Nephron progenitor cell (in vitro differentiated cells): ENCODE results near the gene MBNL2.

Experiments used
- DNase-seq: peaks from one replicate; pipeline ENCODE4 v3.0.0; 2021
- H3K27ac Mint-ChIP-seq: 2 replicates; pipeline ENCODE4 v1.8.0; 2021; ENCODE audit warnings: mild to moderate bottlenecking, moderate library complexity, mixed read lengths
- H3K27me3 Mint-ChIP-seq: 2 replicates; pipeline ENCODE4 v1.8.0; 2021; ENCODE audit warnings: mild to moderate bottlenecking, low read depth, mixed read lengths; ENCODE audit not compliant: poor library complexity
- H3K36me3 Mint-ChIP-seq: 2 replicates; pipeline ENCODE4 v1.8.0; 2021; ENCODE audit warnings: low read depth, mixed read lengths
- H3K4me1 Mint-ChIP-seq: 2 replicates; pipeline ENCODE4 v1.8.0; 2021; ENCODE audit warnings: mixed read lengths
- H3K4me3 Mint-ChIP-seq: 2 replicates; pipeline ENCODE4 v1.8.0; 2021; ENCODE audit warnings: mild to moderate bottlenecking, moderate library complexity, mixed read lengths
- H3K9me3 Mint-ChIP-seq: 2 replicates; pipeline ENCODE4 v1.8.0; 2021; ENCODE audit warnings: mild to moderate bottlenecking, moderate library complexity, mixed read lengths
- TF ChIP-seq, protein P1 (sequence below): fragments of 200-600 bp; sonication (generic); IDR thresholded peaks from 2 replicates; pipeline ENCODE4 v1.5.0; 2021; ENCODE audit warnings: antibody characterized with exemption

The MBNL2 gene

DNA sequence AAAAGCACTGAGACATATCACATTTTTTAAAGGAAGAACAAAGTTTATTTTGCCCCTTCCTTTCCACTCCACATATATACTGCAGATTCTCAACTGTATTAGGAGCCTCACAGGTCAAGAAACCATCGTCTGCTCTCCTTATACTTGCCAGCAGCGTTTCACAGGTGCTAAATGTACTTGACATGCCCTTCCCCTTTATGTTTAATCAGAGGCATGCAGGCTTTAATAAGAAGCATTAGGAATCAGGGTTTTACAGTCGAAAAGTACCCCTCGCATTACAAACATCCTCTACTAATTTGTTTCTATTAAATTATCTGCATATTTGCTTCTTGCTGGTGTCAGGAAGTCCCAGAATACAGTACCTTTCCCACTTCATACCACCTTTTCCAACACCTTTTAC, 208.2 kb downstream of the MBNL2 start:
- H3K27me3 Mint-ChIP-seq = peaks cover 8% of the 10 kb centered on the region
- H3K36me3 Mint-ChIP-seq = no peaks in the 10 kb centered on the region
- H3K27ac Mint-ChIP-seq = no peak overlapping the region
- TF ChIP-seq, protein P1, sequence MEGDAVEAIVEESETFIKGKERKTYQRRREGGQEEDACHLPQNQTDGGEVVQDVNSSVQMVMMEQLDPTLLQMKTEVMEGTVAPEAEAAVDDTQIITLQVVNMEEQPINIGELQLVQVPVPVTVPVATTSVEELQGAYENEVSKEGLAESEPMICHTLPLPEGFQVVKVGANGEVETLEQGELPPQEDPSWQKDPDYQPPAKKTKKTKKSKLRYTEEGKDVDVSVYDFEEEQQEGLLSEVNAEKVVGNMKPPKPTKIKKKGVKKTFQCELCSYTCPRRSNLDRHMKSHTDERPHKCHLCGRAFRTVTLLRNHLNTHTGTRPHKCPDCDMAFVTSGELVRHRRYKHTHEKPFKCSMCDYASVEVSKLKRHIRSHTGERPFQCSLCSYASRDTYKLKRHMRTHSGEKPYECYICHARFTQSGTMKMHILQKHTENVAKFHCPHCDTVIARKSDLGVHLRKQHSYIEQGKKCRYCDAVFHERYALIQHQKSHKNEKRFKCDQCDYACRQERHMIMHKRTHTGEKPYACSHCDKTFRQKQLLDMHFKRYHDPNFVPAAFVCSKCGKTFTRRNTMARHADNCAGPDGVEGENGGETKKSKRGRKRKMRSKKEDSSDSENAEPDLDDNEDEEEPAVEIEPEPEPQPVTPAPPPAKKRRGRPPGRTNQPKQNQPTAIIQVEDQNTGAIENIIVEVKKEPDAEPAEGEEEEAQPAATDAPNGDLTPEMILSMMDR = no peak
- peaks cover 36% of the 10 kb centered on the region for H3K4me1 Mint-ChIP-seq
- peak overlapping the region; percentile 10 for H3K4me3 Mint-ChIP-seq
- no peak for DNase-seq
- peaks cover 8% of the 10 kb centered on the region for H3K9me3 Mint-ChIP-seq

DNA sequence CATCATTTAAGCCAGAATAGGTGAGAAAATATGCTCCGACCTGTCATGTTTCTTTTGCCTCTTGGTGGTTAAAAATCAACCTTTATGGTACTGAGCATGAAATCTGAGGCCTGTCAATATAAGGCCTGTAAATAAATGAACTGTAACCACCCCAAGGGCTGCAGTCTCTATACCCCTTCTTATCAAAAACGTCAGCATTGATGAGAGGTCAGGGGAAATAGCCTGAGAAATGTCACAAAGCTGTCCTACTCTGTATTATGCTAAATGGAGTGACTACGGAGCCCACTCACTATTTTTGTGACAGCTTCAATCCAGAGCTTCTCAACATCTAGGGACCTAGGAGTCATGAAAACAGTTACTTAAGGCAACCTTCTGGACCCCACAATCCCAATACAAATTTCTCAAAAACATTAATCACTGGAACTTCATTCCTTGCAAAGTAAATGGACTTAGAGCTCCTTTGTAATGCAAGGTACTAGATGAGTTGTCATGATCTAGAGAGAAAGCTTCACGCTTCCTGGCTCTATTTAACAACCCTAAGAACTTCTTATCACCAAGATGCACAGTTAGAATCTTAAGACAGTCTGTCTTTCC, 209.1 kb downstream of the MBNL2 start:
- peaks cover 3% of the 10 kb centered on the region for H3K27me3 Mint-ChIP-seq
- H3K4me3 Mint-ChIP-seq = peak overlapping the region; percentile 93
- no peak for DNase-seq
- H3K27ac Mint-ChIP-seq = no peak overlapping the region
- H3K9me3 Mint-ChIP-seq = peaks cover 8% of the 10 kb centered on the region
- TF ChIP-seq, protein P1 = no peak
- no peaks in the 10 kb centered on the region for H3K36me3 Mint-ChIP-seq
- peaks cover 44% of the 10 kb centered on the region for H3K4me1 Mint-ChIP-seq

DNA sequence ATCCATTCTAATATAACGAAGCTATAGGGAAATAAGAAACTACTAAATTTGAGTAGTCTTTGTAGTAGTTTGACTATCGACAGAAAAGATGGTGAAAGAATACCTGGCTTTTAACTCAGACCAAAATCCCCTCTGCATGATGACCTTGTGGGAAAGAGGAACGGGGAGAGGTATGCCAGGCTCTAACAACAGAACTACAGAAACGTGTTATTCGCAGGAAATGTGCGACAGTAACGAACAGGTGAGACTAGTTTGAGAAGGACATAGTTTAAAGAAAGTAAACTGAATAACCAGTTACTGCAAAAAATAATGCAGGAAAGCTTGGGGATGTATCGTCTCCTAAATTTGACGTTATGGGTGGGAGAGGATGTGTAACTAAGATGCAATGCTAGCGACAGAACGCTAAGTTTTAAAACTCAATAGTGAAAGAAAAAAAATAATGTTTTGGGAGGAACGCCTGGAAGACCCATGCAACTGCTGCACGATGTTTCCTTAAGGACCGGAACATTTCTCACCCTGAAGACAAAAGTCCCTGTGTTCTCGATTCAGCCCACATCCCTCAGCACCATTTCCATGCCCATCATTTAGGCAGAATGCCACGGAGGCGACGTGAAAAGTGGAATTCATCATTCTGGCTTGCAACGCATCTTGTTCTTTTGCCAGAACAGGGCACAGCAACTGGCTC, 210.2 kb downstream of the MBNL2 start:
- peak overlapping the region; percentile 93 for H3K4me3 Mint-ChIP-seq
- peaks cover 8% of the 10 kb centered on the region for H3K9me3 Mint-ChIP-seq
- H3K27ac Mint-ChIP-seq = peak overlapping the region; percentile 75
- no peaks in the 10 kb centered on the region for H3K36me3 Mint-ChIP-seq
- TF ChIP-seq, protein P1 = no peak
- peaks cover 3% of the 10 kb centered on the region for H3K27me3 Mint-ChIP-seq
- no peak for DNase-seq
- peaks cover 51% of the 10 kb centered on the region for H3K4me1 Mint-ChIP-seq

DNA sequence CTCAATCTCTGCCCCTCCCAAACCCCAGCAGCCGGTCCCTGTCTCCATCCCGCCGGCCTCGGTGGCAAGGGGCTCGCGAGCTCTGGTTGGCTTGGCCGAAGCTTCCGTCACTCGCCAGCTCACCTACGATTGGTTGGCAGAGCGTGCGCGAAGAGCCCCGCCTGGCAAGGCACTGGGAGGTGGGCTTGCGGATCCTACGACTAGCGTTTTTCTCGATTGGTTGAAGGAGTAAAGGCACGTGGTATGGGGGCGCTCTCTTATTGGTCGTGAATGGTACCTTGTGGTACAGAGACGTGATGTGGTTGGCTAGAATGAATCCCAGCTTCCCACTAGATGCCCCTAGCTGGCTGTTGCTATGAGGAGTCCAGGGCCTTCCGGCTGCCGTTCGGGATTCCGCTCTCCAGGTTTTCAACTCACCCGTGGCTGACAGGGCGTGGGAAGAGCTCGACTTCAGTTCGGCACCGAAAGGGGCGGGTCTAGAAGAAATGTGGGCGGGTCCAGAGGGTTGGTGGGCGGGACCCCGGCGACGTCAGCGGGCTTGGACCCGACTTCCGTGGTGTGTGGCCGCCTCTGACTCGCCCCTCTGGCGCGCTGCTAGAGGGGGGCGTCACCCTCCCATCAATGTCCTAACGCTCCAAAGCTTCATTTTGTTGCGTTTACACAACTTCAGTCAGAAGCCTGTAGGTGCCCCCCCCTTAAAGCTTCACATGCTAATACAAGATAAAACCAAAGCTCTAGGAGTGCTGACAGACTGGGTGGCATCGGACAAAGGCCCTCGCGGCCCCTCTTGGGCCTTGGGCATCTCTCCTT, 211.0 kb downstream of the MBNL2 start:
- peaks cover 51% of the 10 kb centered on the region for H3K4me1 Mint-ChIP-seq
- H3K4me3 Mint-ChIP-seq = peak overlapping the region; percentile 93
- peaks cover 3% of the 10 kb centered on the region for H3K27me3 Mint-ChIP-seq
- H3K27ac Mint-ChIP-seq = peak overlapping the region; percentile 100
- peaks cover 8% of the 10 kb centered on the region for H3K9me3 Mint-ChIP-seq
- peak; percentile 98 for DNase-seq
- H3K36me3 Mint-ChIP-seq = no peaks in the 10 kb centered on the region
- TF ChIP-seq, protein P1 = no peak

DNA sequence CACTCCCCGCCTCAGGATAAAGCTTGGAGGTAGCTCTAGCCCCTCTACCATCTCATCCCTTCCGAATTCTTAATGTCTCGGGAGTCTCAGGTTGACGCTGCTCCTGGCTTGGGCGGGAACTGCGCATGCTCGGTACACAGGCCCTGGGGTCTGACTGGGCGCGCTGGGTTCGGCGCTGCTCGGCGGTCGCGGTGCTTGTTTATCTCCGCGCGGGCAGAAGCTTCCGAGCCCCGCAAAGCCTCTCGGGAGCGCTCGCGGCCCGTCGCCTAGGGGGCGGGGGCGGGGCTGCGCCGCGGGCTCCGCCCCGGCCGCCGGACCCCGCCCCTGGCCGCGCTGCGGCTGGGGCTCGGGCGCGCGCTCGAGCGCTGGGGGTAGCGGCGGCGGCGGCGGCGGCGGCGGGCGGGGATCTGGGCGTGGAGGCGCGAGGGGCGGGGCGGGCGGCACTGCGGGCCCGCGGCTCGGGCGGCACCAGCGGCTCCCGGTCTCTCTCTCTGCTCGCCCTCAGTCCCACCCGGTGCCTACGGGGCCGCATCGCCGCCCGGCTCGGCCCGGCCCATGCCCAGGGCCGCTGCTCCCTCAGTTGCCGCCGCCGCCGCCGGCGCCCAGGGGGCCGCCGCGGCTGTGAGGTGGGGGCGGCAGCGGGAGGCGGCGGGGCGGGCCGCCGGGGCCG, 211.7 kb downstream of the MBNL2 start, which contains the start of gene RAP2A:
Gene RAP2A, plus strand, starts transcription at position 443 of the 670 bp plus-strand sequence. CDS start 302 bp downstream, outside the sequence.
- H3K36me3 Mint-ChIP-seq = no peaks in the 10 kb centered on the region
- H3K4me1 Mint-ChIP-seq = peaks cover 51% of the 10 kb centered on the region
- TF ChIP-seq, protein P1 = no peak
- peaks cover 8% of the 10 kb centered on the region for H3K9me3 Mint-ChIP-seq
- H3K27me3 Mint-ChIP-seq = peaks cover 3% of the 10 kb centered on the region
- peak within 1 kb of the TSS; percentile 97 for H3K4me3 Mint-ChIP-seq
- peak; percentile 93 for DNase-seq
- peak within 1 kb of the TSS; percentile 100 for H3K27ac Mint-ChIP-seq
